H1 (cell line): ENCODE measurements around the gene GPANK1. TPM values are rescaled to one million over a fixed set of nuclear protein-coding genes. Genes with fewer than 3 reads are reported as not detected.

Experiments
- ASH2L ChIP-seq: fragments of 200-600, 300-600 bp; sonication (generic); IDR thresholded peaks from one replicate; pipeline ENCODE4 v1.7.1; 2017; ENCODE audit warnings: low read length
- BACH1 ChIP-seq: IDR thresholded peaks from 2 replicates; pipeline ENCODE4 v1.6.1; 2012; ENCODE audit warnings: low read length, improper control_type of control experiment
- BCL11A ChIP-seq, 2 experiments: IDR thresholded peaks; one replicate each; pipeline ENCODE4 v1.6.1; 2011; ENCODE audit warnings: low read depth in 2 of 2, low read length in 2 of 2, mild to moderate bottlenecking in 2 of 2
- CBX8 ChIP-seq: fragments of 300-800, 300-1000 bp; sonication (generic); IDR thresholded peaks from 2 replicates; pipeline ENCODE4 v1.7.1; 2016; ENCODE audit warnings: low read depth, low read length, borderline replicate concordance
- EGR1 ChIP-seq: IDR thresholded peaks from 2 replicates; pipeline ENCODE4 v1.6.1; 2011; ENCODE audit warnings: low read depth, low read length, borderline replicate concordance
- KDM1A ChIP-seq: fragments of 200-600, 300-600 bp; sonication (generic); IDR thresholded peaks from 2 replicates; pipeline ENCODE4 v1.7.1; 2016; ENCODE audit warnings: mild to moderate bottlenecking, low read length, borderline replicate concordance
- KDM4A ChIP-seq: IDR thresholded peaks from one replicate; pipeline ENCODE4 v1.7.1; 2012; ENCODE audit warnings: low read depth, mild to moderate bottlenecking, moderate library complexity, low read length, inconsistent platforms; ENCODE audit not compliant: severe bottlenecking
- RFX5 ChIP-seq: IDR thresholded peaks from 2 replicates; pipeline ENCODE4 v1.6.1; 2011; ENCODE audit warnings: low read depth, low read length, improper control_type of control experiment, borderline replicate concordance
- SAP30 ChIP-seq: fragments of 300-600 bp; sonication (generic); IDR thresholded peaks from 2 replicates; pipeline ENCODE4 v1.7.1; 2012; ENCODE audit warnings: low read length, moderate library complexity, mild to moderate bottlenecking, inconsistent platforms; ENCODE audit not compliant: insufficient read depth, insufficient replicate concordance
- USF2 ChIP-seq: IDR thresholded peaks from 2 replicates; pipeline ENCODE4 v1.6.1; 2011; ENCODE audit warnings: low read length, improper control_type of control experiment
- YY1 ChIP-seq: IDR thresholded peaks from 2 replicates; pipeline ENCODE4 v1.6.1; 2011; ENCODE audit warnings: low read depth, mild to moderate bottlenecking, low read length
- polyA plus RNA-seq, 7 experiments: library from polyadenylated mRNA; depleted of rRNA in 3 of 7; stranded (reverse) in 5 of 7; unstranded in 2 of 7; fragments of >200 nt in 5 of 7; fragments of 200-250 nt in 2 of 7; gene quantifications; 1 replicate in 5 of 7; 2 replicates in 1 of 7; 4 replicates in 1 of 7; pipeline versions ENCODE4 v1.2.1 to v1.2.3, GENCODE V29; 2011 to 2013; ENCODE audit warnings: missing spikeins in 2 of 7, mixed read lengths in 2 of 7
- total RNA-seq: library from RNA; stranded (reverse); fragmentation: NEBNext Ultra II Directional; extraction: Animal tissue kit (Norgen Biotek cat#: 25700); gene quantifications from 2 replicates; pipeline ENCODE4 v1.2.1, GENCODE V29; 2021

The GPANK1 gene
- total and polyA plus RNA-seq, 2 of the 8 experiments (the other 6 are each of a cell fraction or from before 2014, with no cell fraction given) = 24.5 to 30.2 TPM

- no peak for TF ChIP-seq CBX8
- no peak for TF ChIP-seq BCL11A (IDR thresholded peaks at IDR 0.05; ENCODE audit: low read depth in 2 of 2, low read length in 2 of 2)
- TF ChIP-seq SAP30 = no peak
- TF ChIP-seq ASH2L = no peak
- no peak for TF ChIP-seq EGR1
- no peak for TF ChIP-seq BACH1
- no peak for TF ChIP-seq USF2
- no peak for TF ChIP-seq RFX5
- TF ChIP-seq KDM4A = no peak
- no peak for TF ChIP-seq KDM1A
- no peak for TF ChIP-seq YY1
Observed at GRCh38 chr6:31654574-31655348, 10.0 kb downstream of the GPANK1 start (continued).
